ENCODE data around the gene ACAD11.

ACAD11 gene

GRCh38 chr3:132661101-132661500 lies 1.5 kb upstream of the ACAD11 start:
- no peaks in the 10 kb centered on the region for H3K36me3 ChIP-seq (ENCODE audit: insufficient read depth, low read depth, low read length)
- peaks cover 6% of the 10 kb centered on the region; the same call in 1 of the 2 replicates for H3K4me1 ChIP-seq (ENCODE audit: insufficient read depth, low read length)
- no peaks in the 10 kb centered on the region for H3K9me3 ChIP-seq (ENCODE audit: insufficient read depth, low read depth, low read length)
- peak overlapping the region; percentile 94 for H3K4me3 ChIP-seq (ENCODE audit: low read length)
- H3K27me3 ChIP-seq (ENCODE audit: insufficient read depth, low read length), result no peaks in the 10 kb centered on the region
- H3K27ac ChIP-seq (ENCODE audit: low read length), result no peak overlapping the region
- H3K9ac ChIP-seq (ENCODE audit: low read depth, low read length), result peak overlapping the region; percentile 82

GRCh38 chr3:132660811-132661070 lies 1.1 kb upstream of the ACAD11 start:
- peak overlapping the region; percentile 82 for H3K9ac ChIP-seq (ENCODE audit: low read depth, low read length)
- H3K36me3 ChIP-seq (ENCODE audit: insufficient read depth, low read depth, low read length), result no peaks in the 10 kb centered on the region
- no peaks in the 10 kb centered on the region for H3K27me3 ChIP-seq (ENCODE audit: insufficient read depth, low read length)
- no peak overlapping the region for H3K27ac ChIP-seq (ENCODE audit: low read length)
- peaks cover 6% of the 10 kb centered on the region; the same call in 1 of the 2 replicates for H3K4me1 ChIP-seq (ENCODE audit: insufficient read depth, low read length)
- no peaks in the 10 kb centered on the region for H3K9me3 ChIP-seq (ENCODE audit: insufficient read depth, low read depth, low read length)
- H3K4me3 ChIP-seq (ENCODE audit: low read length), result peak overlapping the region; percentile 94

- peak within 1 kb of the TSS; percentile 82 for H3K9ac ChIP-seq (ENCODE audit: low read depth, low read length)
- no peaks in the 10 kb centered on the region for H3K27me3 ChIP-seq (ENCODE audit: insufficient read depth, low read length)
- peak within 1 kb of the TSS; percentile 94 for H3K4me3 ChIP-seq (ENCODE audit: low read length)
- peak within 1 kb of the TSS; percentile 0 for H3K27ac ChIP-seq (ENCODE audit: low read length)
- H3K4me1 ChIP-seq (ENCODE audit: insufficient read depth, low read length), result peaks cover 6% of the 10 kb centered on the region; the same call in 1 of the 2 replicates
- H3K9me3 ChIP-seq (ENCODE audit: insufficient read depth, low read depth, low read length), result no peaks in the 10 kb centered on the region
- H3K36me3 ChIP-seq (ENCODE audit: insufficient read depth, low read depth, low read length), result no peaks in the 10 kb centered on the region
Observed at GRCh38 chr3:132660052-132660810, 622 bp upstream of the ACAD11 start, which contains the start of gene UBA5. UBA5 (plus strand) TSS chr3:132660329; CDS start chr3:132660538, 209 bp downstream.

- Histone ChIP-seq H3K4me1 (ENCODE audit: insufficient read depth, low read length) (peaks cover 6% of the 10 kb centered on the region; the same call in 1 of the 2 replicates), H3K36me3 (ENCODE audit: insufficient read depth, low read depth, low read length) (no peaks in the 10 kb centered on the region), H3K27me3 (ENCODE audit: insufficient read depth, low read length) (no peaks in the 10 kb centered on the region), H3K27ac (ENCODE audit: low read length) (no peak overlapping the region), H3K9me3 (ENCODE audit: insufficient read depth, low read depth, low read length) (no peaks in the 10 kb centered on the region), H3K4me3 (ENCODE audit: low read length) (peak overlapping the region; percentile 94), H3K9ac (ENCODE audit: low read depth, low read length) (peak overlapping the region; percentile 82; the same call in 1 of the 2 replicates)
Observed at GRCh38 chr3:132659000-132659364, 627 bp downstream of the ACAD11 start.

- peaks cover 6% of the 10 kb centered on the region; the same call in 1 of the 2 replicates for H3K4me1 ChIP-seq (ENCODE audit: insufficient read depth, low read length)
- no peaks in the 10 kb centered on the region for H3K36me3 ChIP-seq (ENCODE audit: insufficient read depth, low read depth, low read length)
- no peaks in the 10 kb centered on the region for H3K27me3 ChIP-seq (ENCODE audit: insufficient read depth, low read length)
- H3K9me3 ChIP-seq (ENCODE audit: insufficient read depth, low read depth, low read length), result no peaks in the 10 kb centered on the region
- no peak overlapping the region for H3K27ac ChIP-seq (ENCODE audit: low read length)
- peak overlapping the region; percentile 94 for H3K4me3 ChIP-seq (ENCODE audit: low read length)
- no peak overlapping the region for H3K9ac ChIP-seq (ENCODE audit: low read depth, low read length)
Observed at GRCh38 chr3:132657869-132658747, 1.5 kb downstream of the ACAD11 start.

GRCh38 chr3:132655471-132655870 lies 4.1 kb downstream of the ACAD11 start:
- Histone ChIP-seq H3K36me3 (ENCODE audit: insufficient read depth, low read depth, low read length) (no peaks in the 10 kb centered on the region), H3K4me1 (ENCODE audit: insufficient read depth, low read length) (no peaks in the 10 kb centered on the region), H3K9me3 (ENCODE audit: insufficient read depth, low read depth, low read length) (no peaks in the 10 kb centered on the region), H3K27ac (ENCODE audit: low read length) (no peak overlapping the region), H3K4me3 (ENCODE audit: low read length) (no peak overlapping the region), H3K9ac (ENCODE audit: low read depth, low read length) (no peak overlapping the region), H3K27me3 (ENCODE audit: insufficient read depth, low read length) (no peaks in the 10 kb centered on the region)

- H3K36me3 ChIP-seq (ENCODE audit: insufficient read depth, low read depth, low read length), result no peaks in the 10 kb centered on the region
- no peaks in the 10 kb centered on the region for H3K4me1 ChIP-seq (ENCODE audit: insufficient read depth, low read length)
- no peaks in the 10 kb centered on the region for H3K27me3 ChIP-seq (ENCODE audit: insufficient read depth, low read length)
- no peak overlapping the region for H3K9ac ChIP-seq (ENCODE audit: low read depth, low read length)
- no peak overlapping the region for H3K27ac ChIP-seq (ENCODE audit: low read length)
- H3K4me3 ChIP-seq (ENCODE audit: low read length), result no peak overlapping the region
- H3K9me3 ChIP-seq (ENCODE audit: insufficient read depth, low read depth, low read length), result no peaks in the 10 kb centered on the region
Observed at GRCh38 chr3:132654721-132655120, 4.9 kb downstream of the ACAD11 start.

GRCh38 chr3:132654190-132654589 lies 5.4 kb downstream of the ACAD11 start:
- Histone ChIP-seq H3K36me3 (ENCODE audit: insufficient read depth, low read depth, low read length) (no peaks in the 10 kb centered on the region), H3K9ac (ENCODE audit: low read depth, low read length) (no peak overlapping the region), H3K4me3 (ENCODE audit: low read length) (no peak overlapping the region), H3K27ac (ENCODE audit: low read length) (no peak overlapping the region), H3K4me1 (ENCODE audit: insufficient read depth, low read length) (no peaks in the 10 kb centered on the region), H3K27me3 (ENCODE audit: insufficient read depth, low read length) (no peaks in the 10 kb centered on the region), H3K9me3 (ENCODE audit: insufficient read depth, low read depth, low read length) (no peaks in the 10 kb centered on the region)

GRCh38 chr3:132652640-132653270 lies 6.9 kb downstream of the ACAD11 start:
- Histone ChIP-seq H3K36me3 (ENCODE audit: insufficient read depth, low read depth, low read length) (no peaks in the 10 kb centered on the region), H3K4me1 (ENCODE audit: insufficient read depth, low read length) (no peaks in the 10 kb centered on the region), H3K27me3 (ENCODE audit: insufficient read depth, low read length) (no peaks in the 10 kb centered on the region), H3K27ac (ENCODE audit: low read length) (no peak overlapping the region), H3K4me3 (ENCODE audit: low read length) (no peak overlapping the region), H3K9ac (ENCODE audit: low read depth, low read length) (no peak overlapping the region), H3K9me3 (ENCODE audit: insufficient read depth, low read depth, low read length) (no peaks in the 10 kb centered on the region)

- Histone ChIP-seq H3K9me3 (ENCODE audit: insufficient read depth, low read depth, low read length) (no peaks in the 10 kb centered on the region), H3K4me3 (ENCODE audit: low read length) (no peak overlapping the region), H3K27me3 (ENCODE audit: insufficient read depth, low read length) (no peaks in the 10 kb centered on the region), H3K27ac (ENCODE audit: low read length) (no peak overlapping the region), H3K4me1 (ENCODE audit: insufficient read depth, low read length) (no peaks in the 10 kb centered on the region), H3K9ac (ENCODE audit: low read depth, low read length) (no peak overlapping the region), H3K36me3 (ENCODE audit: insufficient read depth, low read depth, low read length) (no peaks in the 10 kb centered on the region)
Observed at GRCh38 chr3:132650153-132650552, 9.5 kb downstream of the ACAD11 start.

- no peaks in the 10 kb centered on the region for H3K4me1 ChIP-seq (ENCODE audit: insufficient read depth, low read length)
- H3K27ac ChIP-seq (ENCODE audit: low read length), result no peak overlapping the region
- H3K27me3 ChIP-seq (ENCODE audit: insufficient read depth, low read length), result no peaks in the 10 kb centered on the region
- no peaks in the 10 kb centered on the region for H3K36me3 ChIP-seq (ENCODE audit: insufficient read depth, low read depth, low read length)
- no peak overlapping the region for H3K4me3 ChIP-seq (ENCODE audit: low read length)
- H3K9ac ChIP-seq (ENCODE audit: low read depth, low read length), result no peak overlapping the region
- H3K9me3 ChIP-seq (ENCODE audit: insufficient read depth, low read depth, low read length), result no peaks in the 10 kb centered on the region
Observed at GRCh38 chr3:132645058-132645457, 14.6 kb downstream of the ACAD11 start.

Measured in iPS-20b (cell line).